Upper lobe of left lung (tissue), 6 donors: ENCODE measurements around the gene PDIA6. TPM values are rescaled to one million over a fixed set of nuclear protein-coding genes. Genes with fewer than 3 reads are reported as not detected.
A peak's percentile ranks its signal among the peaks of the same experiment; 100 is the strongest.

Experiments used
- ATAC-seq, 2 donors: fragments of 200-7000 bp; cut with Tn5 transposase; one replicate each; pipeline ENCODE4 v1.9.1; 2022; ENCODE audit warnings: mild to moderate bottlenecking in 2 of 2, moderate library complexity in 2 of 2; ENCODE audit not compliant: low FRiP score in 2 of 2
- DNase-seq, 2 donors: peaks; one replicate each; pipeline ENCODE4 v3.0.0-alpha.2; 2019 to 2020
- H3K27ac ChIP-seq, 4 donors: fragments of 200-600 bp; sonication (generic); one replicate each; pipeline ENCODE4 v1.5.1; 2016 to 2019
- H3K27me3 ChIP-seq, 4 donors: fragments of 200-600 bp; sonication (generic); one replicate each; pipeline ENCODE4 v1.5.1; 2017 to 2019
- H3K36me3 ChIP-seq, 4 donors: fragments of 200-600 bp; sonication (generic); one replicate each; pipeline ENCODE4 v1.5.1; 2016 to 2019
- H3K4me1 ChIP-seq, 4 donors: fragments of 200-600 bp; sonication (generic); one replicate each; pipeline ENCODE4 v1.5.1; 2018 to 2019
- H3K4me3 ChIP-seq, 4 donors: fragments of 200-600 bp; sonication (generic); one replicate each; pipeline ENCODE4 v1.5.1; 2017 to 2019; ENCODE audit warnings: mild to moderate bottlenecking in 2 of 4, moderate library complexity in 1 of 4
- H3K9me3 ChIP-seq, 4 donors: fragments of 200-600 bp; sonication (generic); one replicate each; pipeline ENCODE4 v1.5.1; 2018 to 2019
- CTCF ChIP-seq, 6 experiments: fragments of 450-650 bp in 4 of 6; fragments of 200-600 bp in 2 of 6; sonication (generic) in 2 of 6; IDR thresholded peaks; one replicate each; pipeline ENCODE4 v1.5.1; 2016 to 2019; ENCODE audit warnings: antibody characterized with exemption in 6 of 6
- EP300 ChIP-seq, 4 donors: sonication (generic); formaldehyde crosslinking; IDR thresholded peaks; one replicate each; pipeline ENCODE4 v1.5.1; 2017; ENCODE audit warnings: antibody characterized with exemption in 4 of 4, control low read depth in 2 of 4
- POLR2A ChIP-seq, 4 donors: fragments of 450-650 bp; IDR thresholded peaks; one replicate each; pipeline ENCODE4 v1.5.1; 2016 to 2017; ENCODE audit warnings: antibody characterized with exemption in 4 of 4, mild to moderate bottlenecking in 2 of 4
- POLR2AphosphoS5 ChIP-seq, 2 donors: sonication (generic); formaldehyde crosslinking; IDR thresholded peaks; one replicate each; pipeline ENCODE4 v1.5.1; 2017; ENCODE audit warnings: antibody characterized with exemption in 2 of 2
- WGBS, 2 donors: methylation state at CpG; one replicate each; pipeline ENCODE4 v1.1.5; 2017 to 2018; 5-methylcytosine and 5-hydroxymethylcytosine counted together
- total RNA-seq, 6 donors: library from RNA; depleted of rRNA in 4 of 6; stranded (reverse); fragments of >200 nt in 4 of 6; gene quantifications; one replicate each; pipeline versions ENCODE4 v1.1.0 to v1.2.1, GENCODE V29; 2016 to 2021
- donor health status: DM: no; HTN: no; CAD: no; lungs with moderate emphysema.
- donor health status: DM: no; HTN: yes; CAD: no; lungs with severe emphysema.

Gene PDIA6
- total RNA-seq, 6 donors from 2014 or later: 32.5 to 209 (median 122) TPM

GRCh38 chr2:10772201-10772867 lies 40.3 kb downstream of the PDIA6 start:
- Histone ChIP-seq H3K4me1 (peaks cover 5 to 21% (median 14%) of the 10 kb centered on the region in 4 donors), H3K27ac (no peak overlapping the region), H3K4me3 (no peak overlapping the region), H3K27me3 (no peaks in the 10 kb centered on the region), H3K36me3 (peaks cover 0 to 3% (median 0%) of the 10 kb centered on the region in 4 donors), H3K9me3 (no peaks in the 10 kb centered on the region)
- DNase-seq (no peak), ATAC-seq (no peak)
- WGBS, 2 donors: 84 to 91% methylated on average over 6 to 12 of the region's 12 CpGs
- TF ChIP-seq CTCF (IDR thresholded peaks at IDR 0.05): no peak
- no peak for TF ChIP-seq POLR2A (IDR thresholded peaks at IDR 0.05)
- TF ChIP-seq EP300 (IDR thresholded peaks at IDR 0.05): no peak
- TF ChIP-seq POLR2AphosphoS5 (IDR thresholded peaks at IDR 0.05): no peak

- H3K9me3 ChIP-seq: no peaks in the 10 kb centered on the region
- H3K4me1 ChIP-seq: peaks cover 5 to 21% (median 14%) of the 10 kb centered on the region in 4 donors
- ATAC-seq (no peak), DNase-seq (peak in 1 of 2 donors; percentile 20)
- H3K27me3 ChIP-seq: no peaks in the 10 kb centered on the region
- WGBS, 2 donors: 94 to 95% methylated on average over 10 to 13 of the region's 13 CpGs
- H3K36me3 ChIP-seq: no peaks in the 10 kb centered on the region
- H3K4me3 ChIP-seq: no peak overlapping the region
- TF ChIP-seq EP300 (IDR thresholded peaks at IDR 0.05): no peak
- no peak for TF ChIP-seq POLR2AphosphoS5 (IDR thresholded peaks at IDR 0.05)
- TF ChIP-seq CTCF (IDR thresholded peaks at IDR 0.05): no peak
- TF ChIP-seq POLR2A (IDR thresholded peaks at IDR 0.05): no peak
- no peak overlapping the region for H3K27ac ChIP-seq
Measured at GRCh38 chr2:10771786-10772185, 40.8 kb downstream of the PDIA6 start.

- Histone ChIP-seq H3K27me3 (no peaks in the 10 kb centered on the region), H3K9me3 (no peaks in the 10 kb centered on the region), H3K27ac (no peak overlapping the region), H3K4me1 (peaks cover 5 to 21% (median 14%) of the 10 kb centered on the region in 4 donors), H3K36me3 (no peaks in the 10 kb centered on the region), H3K4me3 (no peak overlapping the region)
- TF ChIP-seq POLR2A (IDR thresholded peaks at IDR 0.05) (no peak), CTCF (IDR thresholded peaks at IDR 0.05) (no peak), POLR2AphosphoS5 (IDR thresholded peaks at IDR 0.05) (no peak), EP300 (IDR thresholded peaks at IDR 0.05) (no peak)
- 74 to 75% methylated on average over 15 to 21 of the region's 22 CpGs for WGBS, 2 donors
- DNase-seq: peak in 1 of 2 donors; percentile 71
- ATAC-seq: no peak
Measured at GRCh38 chr2:10770956-10771750, 41.4 kb downstream of the PDIA6 start.

- ATAC-seq (no peak), DNase-seq (no peak)
- 72 to 73% methylated on average over 5 to 16 of the region's 16 CpGs for WGBS, 2 donors
- H3K27me3 ChIP-seq: no peaks in the 10 kb centered on the region
- no peaks in the 10 kb centered on the region for H3K9me3 ChIP-seq
- no peak overlapping the region for H3K27ac ChIP-seq
- no peak overlapping the region for H3K4me3 ChIP-seq
- H3K4me1 ChIP-seq: no peaks in the 10 kb centered on the region
- no peaks in the 10 kb centered on the region for H3K36me3 ChIP-seq
- no peak for TF ChIP-seq EP300 (IDR thresholded peaks at IDR 0.05)
- no peak for TF ChIP-seq POLR2AphosphoS5 (IDR thresholded peaks at IDR 0.05)
- TF ChIP-seq CTCF (IDR thresholded peaks at IDR 0.05): no peak
- no peak for TF ChIP-seq POLR2A (IDR thresholded peaks at IDR 0.05)
Measured at GRCh38 chr2:10768063-10768507, 44.5 kb downstream of the PDIA6 start.
